ENCODE results near the gene PYGM. TPM values are rescaled to one million over a fixed set of nuclear protein-coding genes. Genes with fewer than 3 reads are reported as not detected.

The PYGM gene
- total RNA-seq, 1 donor from 2014 or later = 14.7 TPM

Other genes with a start within 250 kb of the PYGM start
- 2.9 TPM for gene SLC22A11, start 204.0 kb downstream of the PYGM start, total RNA-seq (ENCODE audit: insufficient read depth, low replicate concordance)
- gene SLC22A12, start 168.8 kb downstream of the PYGM start, total RNA-seq (ENCODE audit: insufficient read depth, low replicate concordance) = 2.4 TPM
- gene NRXN2, start 36.8 kb downstream of the PYGM start, total RNA-seq (ENCODE audit: insufficient read depth, low replicate concordance) = 43.6 TPM
- gene RASGRP2, start 15.8 kb downstream of the PYGM start, total RNA-seq (ENCODE audit: insufficient read depth, low replicate concordance) = 15.9 TPM
- gene SF1, start 18.6 kb upstream of the PYGM start, total RNA-seq (ENCODE audit: insufficient read depth, low replicate concordance) = 120 TPM
- gene MAP4K2, start 43.2 kb upstream of the PYGM start, total RNA-seq (ENCODE audit: insufficient read depth, low replicate concordance) = 2.6 TPM
- 4.3 TPM for gene MEN1, start 50.6 kb upstream of the PYGM start, total RNA-seq (ENCODE audit: insufficient read depth, low replicate concordance)
- gene CDC42BPG, start 84.7 kb upstream of the PYGM start, total RNA-seq (ENCODE audit: insufficient read depth, low replicate concordance) = 0.96 TPM
- gene EHD1, start 118.6 kb upstream of the PYGM start, total RNA-seq (ENCODE audit: insufficient read depth, low replicate concordance) = 56.8 TPM
- 5.3 TPM for gene ATG2A, start 157.2 kb upstream of the PYGM start, total RNA-seq (ENCODE audit: insufficient read depth, low replicate concordance)
- gene PPP2R5B, start 164.7 kb upstream of the PYGM start, total RNA-seq (ENCODE audit: insufficient read depth, low replicate concordance) = 3.6 TPM
- gene GPHA2, start 175.9 kb upstream of the PYGM start, total RNA-seq (ENCODE audit: insufficient read depth, low replicate concordance) = not detected
- not detected for gene MAJIN, start 212.1 kb upstream of the PYGM start, total RNA-seq (ENCODE audit: insufficient read depth, low replicate concordance)
- not detected for gene BATF2, start 237.0 kb upstream of the PYGM start, total RNA-seq (ENCODE audit: insufficient read depth, low replicate concordance)